Tibial nerve (tissue), 4 donors: ENCODE measurements around the gene PARN.
"Not testable (repeated sequence)": the region's sequence is repeated elsewhere in the genome, so short reads cannot be mapped to it uniquely, and the experiment has no call there.

ENCODE experiments used
- CTCF ChIP-seq, 5 experiments: fragments of 200-600 bp in 3 of 5; fragments of 450-650 bp in 2 of 5; sonication (generic) in 3 of 5; IDR thresholded peaks; one replicate each; pipeline ENCODE4 v1.5.1; 2016 to 2019; ENCODE audit warnings: antibody characterized with exemption in 5 of 5, mild to moderate bottlenecking in 3 of 5, moderate library complexity in 2 of 5
- EP300 ChIP-seq, 2 donors: sonication (generic); formaldehyde crosslinking; IDR thresholded peaks; one replicate each; pipeline ENCODE4 v1.6.1; 2017; ENCODE audit warnings: antibody characterized with exemption in 2 of 2, mild to moderate bottlenecking in 1 of 2
- POLR2A ChIP-seq, 2 donors: fragments of 450-650 bp; IDR thresholded peaks; one replicate each; pipeline ENCODE4 v1.6.1; 2017; ENCODE audit warnings: antibody characterized with exemption in 2 of 2, mild to moderate bottlenecking in 2 of 2, moderate library complexity in 2 of 2

GRCh38 chr16:14580926-14581325 is 49.1 kb downstream of the PARN start:
- TF ChIP-seq CTCF, POLR2A, EP300 (IDR thresholded peaks at IDR 0.05): not testable (repeated sequence)
